Tibial artery (tissue), 4 donors: Measurements from ENCODE around the gene GDI1.

Experiments used
- DNase-seq, 2 donors: peaks; one replicate each; pipeline ENCODE4 v3.0.0-alpha.2; 2019
- H3K27ac ChIP-seq, 2 donors: fragments of 200-600 bp; sonication (generic) in 1 of 2; 1 replicate in 1 of 2; 2 replicates in 1 of 2; pipeline ENCODE4 v1.5.1; 2018 to 2019; ENCODE audit warnings: mild to moderate bottlenecking in 1 of 2
- H3K27me3 ChIP-seq, 2 donors: fragments of 200-600 bp; sonication (generic) in 1 of 2; one replicate each; pipeline versions ENCODE4 v1.5.1 to v1.6.0; 2016 to 2019
- H3K36me3 ChIP-seq, 3 donors: fragments of 200-600 bp; sonication (generic) in 2 of 3; one replicate each; pipeline ENCODE4 v1.5.1; 2016 to 2019; ENCODE audit warnings: mild to moderate bottlenecking in 2 of 3
- H3K4me1 ChIP-seq, 4 donors: fragments of 200-600 bp; sonication (generic) in 2 of 4; 1 replicate in 3 of 4; 2 replicates in 1 of 4; pipeline ENCODE4 v1.5.1; 2016 to 2019
- H3K4me3 ChIP-seq, 2 donors: fragments of 200-600 bp; sonication (generic) in 1 of 2; 1 replicate in 1 of 2; 2 replicates in 1 of 2; pipeline ENCODE4 v1.5.1; 2018 to 2019; ENCODE audit warnings: mild to moderate bottlenecking in 2 of 2
- H3K9me3 ChIP-seq, 3 donors: fragments of 200-600 bp; sonication (generic) in 1 of 3; one replicate each; pipeline ENCODE4 v1.5.1; 2016 to 2019
- intact Hi-C: fragments of 100-400 bp; cut with DNase I; formaldehyde crosslinking; loops from one replicate; pipeline ENCODE4 v1.15.0; 2023; ENCODE audit warnings: low total_unique reads
- TF ChIP-seq, protein P1 (sequence below), 2 experiments: fragments of 200-600 bp in 1 of 2; fragments of 450-650 bp in 1 of 2; IDR thresholded peaks; one replicate each; pipeline ENCODE4 v1.5.1; 2017 to 2019; ENCODE audit warnings: antibody characterized with exemption in 2 of 2, mild to moderate bottlenecking in 1 of 2, moderate library complexity in 1 of 2

Gene GDI1

DNA sequence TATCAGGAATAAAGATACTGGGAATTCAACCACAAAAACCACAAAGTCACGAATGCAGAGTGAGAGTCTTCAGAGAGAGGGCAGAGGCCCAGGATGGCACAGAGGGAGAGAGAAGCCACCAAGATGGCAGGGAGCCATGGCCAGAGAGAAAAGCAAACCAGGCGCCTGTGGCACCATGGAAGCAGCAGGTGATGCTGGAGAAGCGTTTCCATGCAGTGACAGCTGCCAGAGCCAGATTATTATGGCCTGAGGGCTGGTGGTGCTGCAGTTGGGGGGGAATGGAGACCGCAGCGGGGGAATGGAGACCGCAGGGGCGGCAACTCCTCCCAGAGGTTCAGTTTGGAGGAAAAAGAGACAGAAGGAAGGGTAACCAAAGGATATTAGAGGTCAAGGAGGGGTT lies 19.8 kb upstream of the GDI1 start:
- H3K27me3 ChIP-seq, result no peaks in the 10 kb centered on the region
- no peak overlapping the region for H3K4me3 ChIP-seq
- no peak for DNase-seq
- H3K9me3 ChIP-seq, result no peaks in the 10 kb centered on the region
- TF ChIP-seq, protein P1, sequence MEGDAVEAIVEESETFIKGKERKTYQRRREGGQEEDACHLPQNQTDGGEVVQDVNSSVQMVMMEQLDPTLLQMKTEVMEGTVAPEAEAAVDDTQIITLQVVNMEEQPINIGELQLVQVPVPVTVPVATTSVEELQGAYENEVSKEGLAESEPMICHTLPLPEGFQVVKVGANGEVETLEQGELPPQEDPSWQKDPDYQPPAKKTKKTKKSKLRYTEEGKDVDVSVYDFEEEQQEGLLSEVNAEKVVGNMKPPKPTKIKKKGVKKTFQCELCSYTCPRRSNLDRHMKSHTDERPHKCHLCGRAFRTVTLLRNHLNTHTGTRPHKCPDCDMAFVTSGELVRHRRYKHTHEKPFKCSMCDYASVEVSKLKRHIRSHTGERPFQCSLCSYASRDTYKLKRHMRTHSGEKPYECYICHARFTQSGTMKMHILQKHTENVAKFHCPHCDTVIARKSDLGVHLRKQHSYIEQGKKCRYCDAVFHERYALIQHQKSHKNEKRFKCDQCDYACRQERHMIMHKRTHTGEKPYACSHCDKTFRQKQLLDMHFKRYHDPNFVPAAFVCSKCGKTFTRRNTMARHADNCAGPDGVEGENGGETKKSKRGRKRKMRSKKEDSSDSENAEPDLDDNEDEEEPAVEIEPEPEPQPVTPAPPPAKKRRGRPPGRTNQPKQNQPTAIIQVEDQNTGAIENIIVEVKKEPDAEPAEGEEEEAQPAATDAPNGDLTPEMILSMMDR (IDR thresholded peaks at IDR 0.05), result no peak
- H3K4me1 ChIP-seq, result peaks cover 0 to 7% (median 2%) of the 10 kb centered on the region in 4 donors
- H3K36me3 ChIP-seq, result peaks cover 0 to 24% (median 0%) of the 10 kb centered on the region in 3 donors
- no peak overlapping the region for H3K27ac ChIP-seq
- intact Hi-C loops, result no loop called here

DNA sequence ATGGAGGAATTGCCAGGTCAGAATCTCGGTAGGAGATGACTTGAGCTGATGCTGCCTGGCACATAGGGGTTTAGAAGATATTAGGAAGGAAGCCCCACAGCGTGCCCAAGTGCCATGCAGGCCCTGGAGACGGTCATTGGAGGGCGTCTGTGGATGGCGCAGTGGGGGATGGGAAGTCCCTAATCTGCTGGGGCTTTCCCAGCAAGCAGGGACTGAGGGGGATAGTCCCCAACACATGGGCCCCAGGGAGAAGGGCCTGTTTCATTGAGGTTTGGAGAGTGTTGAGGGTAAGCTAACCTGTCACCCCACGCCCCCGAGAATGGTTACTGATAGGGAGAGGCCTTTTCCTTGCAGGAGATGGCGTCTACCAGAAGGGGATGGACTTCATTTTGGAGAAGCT lies 17.8 kb upstream of the GDI1 start:
- TF ChIP-seq, protein P1 (IDR thresholded peaks at IDR 0.05), result no peak
- H3K27me3 ChIP-seq, result no peaks in the 10 kb centered on the region
- H3K4me1 ChIP-seq, result no peaks in the 10 kb centered on the region
- no peak overlapping the region for H3K4me3 ChIP-seq
- no peak overlapping the region for H3K27ac ChIP-seq
- DNase-seq, result no peak
- H3K9me3 ChIP-seq, result no peaks in the 10 kb centered on the region
- intact Hi-C loops, result no loop called here
- H3K36me3 ChIP-seq, result peaks cover 0 to 12% (median 0%) of the 10 kb centered on the region in 3 donors

DNA sequence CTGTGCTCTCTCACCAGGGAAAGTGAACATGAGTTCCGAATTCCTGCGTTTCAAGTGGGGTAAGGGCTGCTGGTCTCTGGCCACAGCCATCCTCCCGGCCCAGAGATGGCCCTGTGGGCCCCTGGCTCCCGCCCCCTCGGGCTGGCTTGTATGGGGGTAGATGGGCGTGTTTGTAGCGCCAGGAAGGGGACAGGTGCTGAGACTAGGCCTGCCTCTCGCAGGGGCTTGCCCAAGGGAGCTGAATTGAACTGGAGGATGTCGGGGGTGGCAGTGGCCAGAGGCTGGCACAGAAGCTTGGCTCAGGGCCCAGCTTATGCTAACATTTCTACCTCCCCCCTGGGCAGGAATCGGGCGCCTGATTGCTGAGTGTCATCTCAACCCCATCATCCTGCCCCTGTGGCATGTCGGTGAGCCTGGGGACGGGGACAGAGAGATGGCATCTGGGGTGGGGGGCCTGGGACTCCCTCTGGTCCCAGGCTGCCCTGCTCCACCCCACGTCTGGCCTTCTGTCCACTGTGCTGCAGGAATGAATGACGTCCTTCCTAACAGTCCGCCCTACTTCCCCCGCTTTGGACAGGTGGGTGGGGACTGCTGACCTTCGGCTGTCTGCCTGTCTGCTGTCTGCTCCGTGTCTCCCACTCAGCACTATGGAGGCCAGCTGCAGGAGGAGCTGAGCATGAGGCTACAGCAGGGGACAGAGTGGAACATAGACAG lies 17.1 kb upstream of the GDI1 start:
- H3K27ac ChIP-seq, result no peak overlapping the region
- TF ChIP-seq, protein P1 (IDR thresholded peaks at IDR 0.05), result no peak

DNA sequence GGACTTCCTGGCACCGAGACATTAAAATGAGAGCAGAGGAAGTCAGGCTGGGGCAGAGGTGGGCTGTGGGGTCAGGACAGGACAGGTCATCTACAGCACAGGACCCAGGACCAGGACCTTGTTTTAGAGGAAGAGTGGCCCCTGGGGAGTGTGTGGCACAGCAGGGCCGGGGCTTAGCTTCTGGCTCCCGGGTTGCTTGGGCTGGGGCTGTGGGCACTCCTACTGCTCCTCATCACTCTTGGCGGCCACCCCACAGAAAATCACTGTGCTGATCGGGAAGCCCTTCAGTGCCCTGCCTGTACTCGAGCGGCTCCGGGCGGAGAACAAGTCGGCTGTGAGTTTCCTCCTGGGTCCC lies 16.6 kb upstream of the GDI1 start:
- no peak overlapping the region for H3K27ac ChIP-seq
- H3K9me3 ChIP-seq, result no peaks in the 10 kb centered on the region
- intact Hi-C loops, result no loop called here
- DNase-seq, result no peak
- H3K36me3 ChIP-seq, result peaks cover 0 to 11% (median 0%) of the 10 kb centered on the region in 3 donors
- no peaks in the 10 kb centered on the region for H3K4me1 ChIP-seq
- no peaks in the 10 kb centered on the region for H3K27me3 ChIP-seq
- TF ChIP-seq, protein P1 (IDR thresholded peaks at IDR 0.05), result no peak
- H3K4me3 ChIP-seq, result no peak overlapping the region

More for the DNA sequence above, 17.1 kb upstream of the GDI1 start:
- Histone ChIP-seq H3K9me3 (no peaks in the 10 kb centered on the region), H3K4me3 (no peak overlapping the region), H3K4me1 (no peaks in the 10 kb centered on the region), H3K36me3 (peaks cover 0 to 11% (median 0%) of the 10 kb centered on the region in 3 donors), H3K27me3 (no peaks in the 10 kb centered on the region)
- intact Hi-C loops, result no loop called here
- DNase-seq, result no peak

DNA sequence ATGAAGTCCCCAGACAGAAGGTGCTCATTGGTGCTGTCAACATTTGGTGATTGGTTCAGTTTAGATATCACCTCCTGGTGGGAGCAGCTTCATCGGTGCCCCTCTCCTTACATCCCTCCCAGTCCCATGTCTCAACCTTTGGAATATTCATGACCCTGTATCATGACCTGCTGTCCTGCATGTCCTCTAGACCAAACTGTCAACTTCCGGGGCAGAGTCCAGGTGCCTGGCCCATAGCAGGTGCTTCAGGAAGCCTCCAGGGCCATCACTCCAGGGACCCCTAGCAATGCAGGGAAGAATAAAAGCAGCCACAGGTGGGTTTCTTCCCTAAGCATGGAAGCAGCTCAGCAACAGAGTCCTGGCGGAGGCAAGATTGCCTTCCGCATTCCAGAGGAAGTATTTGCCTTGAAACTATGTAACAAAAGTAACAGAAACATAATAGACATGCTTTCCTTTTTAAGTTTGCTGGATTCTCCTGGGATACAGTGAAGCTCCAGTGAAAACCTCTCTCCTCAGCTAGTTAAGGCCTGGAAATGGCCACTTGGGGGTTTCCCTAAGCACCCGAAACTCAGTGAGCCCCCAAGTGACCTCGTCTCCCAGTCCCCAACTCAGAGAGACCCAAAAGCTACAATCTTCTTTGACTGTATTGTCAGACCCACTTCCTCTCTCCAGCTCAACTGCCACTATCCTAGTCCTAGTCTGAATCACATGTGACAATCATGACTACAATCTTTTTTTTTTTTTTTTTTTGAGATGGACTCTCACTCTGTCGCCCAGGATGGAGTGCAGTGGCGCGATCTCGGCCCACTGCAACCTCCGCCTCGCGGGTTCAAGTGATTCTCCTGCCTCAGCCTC lies 9.8 kb upstream of the GDI1 start:
- no peaks in the 10 kb centered on the region for H3K9me3 ChIP-seq
- no peak overlapping the region for H3K27ac ChIP-seq
- TF ChIP-seq, protein P1 (IDR thresholded peaks at IDR 0.05), result no peak
- no peak for DNase-seq
- intact Hi-C loops, result no loop called here
- no peaks in the 10 kb centered on the region for H3K27me3 ChIP-seq
- peaks cover 0 to 24% (median 2%) of the 10 kb centered on the region in 4 donors for H3K4me1 ChIP-seq
- no peak overlapping the region for H3K4me3 ChIP-seq
- peaks cover 0 to 5% (median 3%) of the 10 kb centered on the region in 3 donors for H3K36me3 ChIP-seq
